Nephron (organoid): Measurements from ENCODE around the gene PCBP3.
"Not testable (repeated sequence)": the region's sequence is repeated elsewhere in the genome, so short reads cannot be mapped to it uniquely, and the experiment has no call there.

ENCODE experiments used
- H3K27ac Mint-ChIP-seq, 3 experiments: 2 replicates each; pipeline ENCODE4 v1.8.0; 2020; ENCODE audit warnings: mixed read lengths in 3 of 3, mild to moderate bottlenecking in 2 of 3, moderate library complexity in 1 of 3
- H3K27me3 Mint-ChIP-seq: 2 replicates; pipeline ENCODE4 v1.8.0; 2021; ENCODE audit warnings: low read depth, mild to moderate bottlenecking, moderate library complexity, mixed read lengths
- H3K36me3 Mint-ChIP-seq: 2 replicates; pipeline ENCODE4 v1.8.0; 2020; ENCODE audit warnings: low read depth, mixed read lengths
- H3K4me1 Mint-ChIP-seq: 2 replicates; pipeline ENCODE4 v1.8.0; 2020; ENCODE audit warnings: mixed read lengths
- H3K4me3 Mint-ChIP-seq, 3 experiments: 2 replicates each; pipeline ENCODE4 v1.8.0; 2020; ENCODE audit warnings: mild to moderate bottlenecking in 3 of 3, mixed read lengths in 3 of 3, moderate library complexity in 2 of 3
- H3K9me3 Mint-ChIP-seq: 2 replicates; pipeline ENCODE4 v1.8.0; 2020; ENCODE audit warnings: mixed read lengths
- CTCF ChIP-seq, 3 experiments: fragments of 200-600 bp; sonication (generic); IDR thresholded peaks; one replicate each; pipeline ENCODE4 v1.5.0; 2021; ENCODE audit warnings: antibody characterized with exemption in 3 of 3; ENCODE audit not compliant: unreplicated experiment in 3 of 3

The PCBP3 gene

GRCh38 chr21:45618846-45619485 lies 24.6 kb upstream of the PCBP3 start:
- Mint-ChIP-seq H3K9me3 (peaks cover 3% of the 10 kb centered on the region), H3K4me3 (no peak overlapping the region), H3K27ac (peak overlapping the region in 1 of 3 experiments; percentile 75), H3K27me3 (peaks cover 33% of the 10 kb centered on the region), H3K36me3 (no peaks in the 10 kb centered on the region), H3K4me1 (peaks cover 21% of the 10 kb centered on the region)
- no peak for TF ChIP-seq CTCF (IDR thresholded peaks at IDR 0.05; ENCODE audit: unreplicated experiment in 3 of 3)

DNA sequence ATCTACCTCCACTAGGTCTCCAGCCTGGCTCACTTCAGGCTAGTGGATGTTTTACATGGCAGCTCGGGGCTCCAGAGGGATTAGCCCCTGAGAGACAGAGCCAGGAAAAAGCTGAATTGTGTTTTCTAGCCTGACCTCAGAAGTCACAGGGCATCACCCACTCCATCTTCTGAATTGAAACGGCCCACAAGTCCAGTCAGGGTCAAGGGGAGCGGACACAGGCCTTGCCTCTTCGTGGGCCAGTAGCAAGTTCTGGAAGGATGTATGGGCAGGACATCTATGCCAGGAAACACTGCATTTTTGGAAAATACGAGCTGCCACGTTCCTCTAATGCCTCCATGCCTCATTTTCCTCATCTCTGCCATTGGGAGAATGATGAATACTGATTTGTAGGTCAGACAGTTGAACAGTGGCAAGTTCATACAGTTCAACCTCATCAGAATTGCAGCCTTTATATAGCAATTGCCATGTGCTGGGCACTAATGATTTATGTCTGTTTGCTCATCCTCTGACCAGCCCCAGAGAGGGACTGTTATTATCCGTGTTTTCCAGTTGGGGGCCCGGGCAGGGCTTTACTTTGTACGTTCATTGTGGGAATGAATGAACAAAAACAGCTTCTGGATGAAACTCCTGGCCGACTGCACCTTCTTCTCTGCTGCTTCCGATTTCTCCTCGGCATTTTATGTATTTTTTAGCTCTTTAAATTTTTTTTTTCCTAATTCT lies 23.2 kb upstream of the PCBP3 start:
- Mint-ChIP-seq H3K4me1 (peaks cover 17% of the 10 kb centered on the region), H3K27ac (no peak overlapping the region), H3K9me3 (peaks cover 3% of the 10 kb centered on the region), H3K27me3 (peaks cover 39% of the 10 kb centered on the region), H3K4me3 (no peak overlapping the region), H3K36me3 (no peaks in the 10 kb centered on the region)
- TF ChIP-seq CTCF (IDR thresholded peaks at IDR 0.05; ENCODE audit: unreplicated experiment in 3 of 3), result no peak

DNA sequence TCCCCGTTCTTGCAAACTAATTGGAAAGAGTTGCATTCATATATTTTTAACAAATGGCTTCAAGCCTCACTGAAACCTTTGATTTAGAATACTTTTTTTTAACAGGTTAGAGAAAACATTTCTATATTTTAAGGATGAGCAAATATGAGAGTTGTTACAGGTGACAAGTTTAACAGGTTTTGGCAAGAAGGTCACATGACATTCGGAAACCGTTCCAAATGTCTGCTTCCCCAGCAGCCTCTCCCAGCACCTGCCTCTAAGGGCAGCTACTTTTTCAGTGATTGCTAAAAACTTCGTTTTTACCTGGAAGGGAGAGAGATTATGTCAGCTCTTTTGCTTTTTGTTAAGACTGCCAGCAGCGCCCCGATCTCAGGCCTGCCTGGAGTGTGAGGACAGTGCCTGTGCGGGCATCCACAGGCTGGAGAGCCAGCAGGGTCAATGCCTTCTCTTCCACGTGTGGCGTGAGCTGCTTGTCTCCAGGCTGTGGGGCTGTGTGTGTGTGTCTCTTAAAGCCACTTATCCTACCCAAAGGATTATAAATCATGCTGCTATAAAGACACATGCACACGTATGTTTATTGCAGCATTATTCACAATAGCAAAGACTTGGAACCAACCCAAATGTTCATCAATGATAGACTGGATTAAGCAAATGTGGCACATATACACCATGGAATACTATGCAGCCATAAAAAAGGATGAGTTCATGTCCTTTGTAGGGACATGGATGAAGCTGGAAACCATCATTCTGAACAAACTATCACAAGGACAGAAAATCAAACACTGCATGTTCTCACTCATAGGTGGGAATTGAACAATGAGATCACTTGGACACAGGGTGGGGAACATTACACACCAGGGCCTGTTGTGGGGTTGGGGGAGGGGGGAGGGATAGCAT lies 21.8 kb upstream of the PCBP3 start:
- Mint-ChIP-seq H3K4me1 (peaks cover 15% of the 10 kb centered on the region), H3K27me3 (peaks cover 48% of the 10 kb centered on the region)
- H3K27ac Mint-ChIP-seq, H3K9me3 Mint-ChIP-seq, H3K36me3 Mint-ChIP-seq, H3K4me3 Mint-ChIP-seq: not testable (repeated sequence)

DNA sequence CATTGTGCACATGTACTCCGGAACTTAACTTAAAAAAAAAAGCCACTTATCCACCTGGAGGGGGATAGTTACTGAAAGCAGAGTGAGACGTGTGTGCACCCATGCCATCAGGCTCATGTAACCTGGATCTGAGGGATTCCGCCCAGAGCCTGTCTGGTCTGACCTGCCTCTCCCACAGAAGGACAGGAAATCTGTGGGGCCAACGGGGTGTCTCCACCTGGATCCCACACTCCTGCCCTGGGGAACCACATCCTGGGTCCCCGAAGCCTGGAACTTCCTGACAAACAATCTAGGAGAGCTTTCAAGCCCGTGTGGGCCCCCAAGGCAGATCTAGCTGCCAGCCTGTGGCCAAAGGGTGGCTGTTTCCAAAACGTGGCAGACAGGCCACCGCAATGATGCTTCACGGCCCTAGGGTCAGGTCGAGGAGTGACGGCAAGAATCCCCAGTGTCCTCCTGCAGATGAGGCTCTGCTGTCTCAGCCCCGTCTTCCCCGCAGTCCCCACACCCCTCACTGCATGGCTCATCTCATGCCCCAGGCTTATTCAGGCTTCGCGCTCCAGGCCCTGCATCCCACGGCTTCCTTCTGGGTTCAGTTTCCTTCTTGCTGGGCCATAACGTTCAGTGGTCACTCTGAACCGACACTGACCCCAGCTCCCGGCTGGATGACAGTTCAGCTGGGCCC lies 21.0 kb upstream of the PCBP3 start:
- peaks cover 3% of the 10 kb centered on the region for H3K9me3 Mint-ChIP-seq
- no peak overlapping the region for H3K4me3 Mint-ChIP-seq
- no peak overlapping the region for H3K27ac Mint-ChIP-seq
- H3K36me3 Mint-ChIP-seq, result no peaks in the 10 kb centered on the region
- H3K27me3 Mint-ChIP-seq, result peaks cover 45% of the 10 kb centered on the region
- TF ChIP-seq CTCF (IDR thresholded peaks at IDR 0.05; ENCODE audit: unreplicated experiment in 3 of 3), result no peak
- H3K4me1 Mint-ChIP-seq, result peaks cover 13% of the 10 kb centered on the region

DNA sequence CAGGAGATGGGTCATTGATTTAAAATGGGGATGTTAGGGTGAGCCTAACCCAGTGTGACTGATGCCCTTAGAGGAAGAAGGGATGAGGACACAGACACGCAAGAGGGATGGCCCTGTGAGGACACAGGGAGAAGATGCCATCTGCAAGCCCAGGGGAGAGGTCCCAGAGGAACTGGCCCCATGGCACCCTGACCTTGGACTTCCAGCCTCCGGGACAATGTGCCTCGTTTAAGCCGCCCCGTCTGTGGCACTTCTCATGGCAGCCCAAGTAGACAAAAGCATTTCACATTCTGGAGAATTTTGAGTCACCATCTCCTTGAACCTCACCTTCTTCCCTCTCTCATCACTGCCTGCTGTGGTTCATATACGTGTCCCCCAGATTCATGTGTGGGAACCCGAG lies 20.1 kb upstream of the PCBP3 start:
- H3K9me3 Mint-ChIP-seq, result peaks cover 6% of the 10 kb centered on the region
- no peak overlapping the region for H3K4me3 Mint-ChIP-seq
- H3K4me1 Mint-ChIP-seq, result peaks cover 4% of the 10 kb centered on the region
- H3K27me3 Mint-ChIP-seq, result peaks cover 40% of the 10 kb centered on the region
- H3K27ac Mint-ChIP-seq, result no peak overlapping the region
- TF ChIP-seq CTCF (IDR thresholded peaks at IDR 0.05; ENCODE audit: unreplicated experiment in 3 of 3), result no peak
- H3K36me3 Mint-ChIP-seq, result no peaks in the 10 kb centered on the region

- H3K36me3 Mint-ChIP-seq, H3K4me1 Mint-ChIP-seq, H3K27ac Mint-ChIP-seq, H3K9me3 Mint-ChIP-seq, H3K4me3 Mint-ChIP-seq: not testable (repeated sequence)
- H3K27me3 Mint-ChIP-seq, result peaks cover 36% of the 10 kb centered on the region
Measured at GRCh38 chr21:45626127-45626526, 17.4 kb upstream of the PCBP3 start.
